LNCaP clone FGC (cell line): ENCODE measurements around the gene ULBP1.
A peak's percentile ranks its signal among the peaks of the same experiment; 100 is the strongest.
"Not testable (repeated sequence)": the region's sequence is repeated elsewhere in the genome, so short reads cannot be mapped to it uniquely, and the experiment has no call there.

Experiments
- DNase-seq: peaks from one replicate; pipeline ENCODE4 v3.0.0-alpha.2; 2011; ENCODE audit warnings: low read depth
- H3K4me3 ChIP-seq: 2 replicates; pipeline ENCODE4 v1.5.1; 2011; ENCODE audit warnings: mild to moderate bottlenecking, low read depth, low read length, control low read depth
- TF ChIP-seq, protein P1 (sequence below): IDR thresholded peaks from 2 replicates; pipeline ENCODE4 v1.5.1; 2012; ENCODE audit warnings: mild to moderate bottlenecking; ENCODE audit not compliant: control insufficient read depth, insufficient read depth; ENCODE audit errors: extremely low read depth

Gene ULBP1

DNA sequence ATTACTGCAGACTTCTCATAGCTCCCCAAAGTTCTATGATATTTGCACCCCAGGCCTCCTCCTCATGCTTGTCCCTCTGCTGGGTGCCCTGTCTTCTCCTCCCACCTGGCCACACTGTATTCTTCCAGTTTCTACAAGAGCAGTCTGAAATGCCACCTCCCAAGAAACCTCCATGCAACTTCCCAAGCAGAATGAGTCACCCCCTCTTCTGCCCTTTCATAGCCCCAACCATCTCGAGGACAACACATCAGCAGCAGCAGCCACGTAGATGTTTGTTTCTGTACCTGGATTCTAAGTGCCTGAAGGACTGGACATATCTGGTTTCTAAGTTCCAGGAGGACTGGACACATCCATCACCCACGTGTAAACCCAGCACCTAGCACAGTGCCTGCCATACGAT lies 28.5 kb upstream of the ULBP1 start:
- no peak for DNase-seq

DNA sequence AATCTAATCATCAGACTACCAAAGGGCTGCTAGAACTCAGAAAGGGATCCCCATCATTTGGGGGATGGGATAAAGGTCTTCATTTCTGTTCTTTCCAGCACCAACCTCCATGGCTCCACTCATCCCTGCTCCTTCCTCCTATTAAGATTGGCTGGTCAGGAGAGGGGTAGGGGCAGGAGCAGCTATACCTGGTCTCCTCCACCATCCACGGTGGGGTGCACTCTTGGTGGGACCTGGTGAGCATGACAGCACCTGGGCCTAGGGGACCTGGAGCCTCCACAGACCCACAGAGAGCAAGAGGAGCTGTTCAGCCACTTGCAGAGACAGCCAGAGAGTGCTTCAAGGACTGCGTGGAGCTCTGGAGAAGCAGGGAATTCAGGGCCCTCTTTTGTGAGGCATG lies 28.1 kb upstream of the ULBP1 start:
- H3K4me3 ChIP-seq, result no peak overlapping the region
- DNase-seq, result no peak
- TF ChIP-seq, protein P1, sequence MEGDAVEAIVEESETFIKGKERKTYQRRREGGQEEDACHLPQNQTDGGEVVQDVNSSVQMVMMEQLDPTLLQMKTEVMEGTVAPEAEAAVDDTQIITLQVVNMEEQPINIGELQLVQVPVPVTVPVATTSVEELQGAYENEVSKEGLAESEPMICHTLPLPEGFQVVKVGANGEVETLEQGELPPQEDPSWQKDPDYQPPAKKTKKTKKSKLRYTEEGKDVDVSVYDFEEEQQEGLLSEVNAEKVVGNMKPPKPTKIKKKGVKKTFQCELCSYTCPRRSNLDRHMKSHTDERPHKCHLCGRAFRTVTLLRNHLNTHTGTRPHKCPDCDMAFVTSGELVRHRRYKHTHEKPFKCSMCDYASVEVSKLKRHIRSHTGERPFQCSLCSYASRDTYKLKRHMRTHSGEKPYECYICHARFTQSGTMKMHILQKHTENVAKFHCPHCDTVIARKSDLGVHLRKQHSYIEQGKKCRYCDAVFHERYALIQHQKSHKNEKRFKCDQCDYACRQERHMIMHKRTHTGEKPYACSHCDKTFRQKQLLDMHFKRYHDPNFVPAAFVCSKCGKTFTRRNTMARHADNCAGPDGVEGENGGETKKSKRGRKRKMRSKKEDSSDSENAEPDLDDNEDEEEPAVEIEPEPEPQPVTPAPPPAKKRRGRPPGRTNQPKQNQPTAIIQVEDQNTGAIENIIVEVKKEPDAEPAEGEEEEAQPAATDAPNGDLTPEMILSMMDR, result no peak

More for the DNA sequence above, 28.5 kb upstream of the ULBP1 start:
- TF ChIP-seq, protein P1, result no peak
- no peak overlapping the region for H3K4me3 ChIP-seq

DNA sequence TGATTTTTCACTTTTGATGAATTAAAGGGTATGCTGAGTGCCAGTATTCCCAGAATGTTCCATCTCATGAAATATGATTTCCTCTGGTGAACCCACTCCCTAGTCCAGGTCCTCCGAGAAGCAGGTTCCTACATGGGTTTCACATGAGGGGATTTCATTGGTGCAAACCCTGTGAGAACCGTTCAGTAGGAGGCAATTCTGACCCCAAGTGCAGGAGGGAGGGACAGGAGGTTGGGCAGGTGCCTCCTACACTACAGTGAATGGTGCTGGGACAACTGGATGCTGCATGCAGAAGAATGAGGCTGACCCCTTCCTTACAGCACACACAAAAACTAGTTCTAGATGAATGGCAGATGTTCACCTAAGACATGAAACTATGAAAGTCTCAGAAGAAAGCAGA lies 27.0 kb upstream of the ULBP1 start:
- no peak for DNase-seq
- no peak overlapping the region for H3K4me3 ChIP-seq
- TF ChIP-seq, protein P1, result no peak

DNA sequence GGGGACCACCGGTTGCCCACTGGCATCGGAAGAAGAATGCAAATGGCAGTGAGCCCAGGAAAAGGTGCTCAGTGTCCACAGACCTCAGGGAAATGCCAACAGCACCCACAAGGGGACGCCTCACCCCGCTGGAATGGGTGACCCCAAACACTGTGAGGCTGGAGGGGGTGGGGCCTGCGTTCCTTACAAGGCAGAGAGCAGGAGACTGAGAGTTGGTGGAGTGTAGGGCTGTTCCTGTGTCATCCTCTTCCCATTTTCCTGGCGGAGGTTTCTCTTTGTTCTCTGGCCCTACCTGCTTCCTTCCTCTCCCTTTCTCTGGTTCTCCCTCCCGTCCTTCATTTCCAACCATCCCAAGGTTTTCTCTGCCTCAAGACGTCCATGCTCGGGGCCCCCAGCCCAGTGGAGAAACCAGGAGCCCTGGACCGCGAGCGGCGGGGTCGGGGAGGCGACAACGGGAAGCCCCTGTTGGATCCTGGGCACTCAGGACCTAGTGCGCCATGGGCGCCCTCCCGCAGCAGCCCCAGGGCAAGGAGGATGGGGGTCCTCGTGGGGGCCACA lies 25.7 kb upstream of the ULBP1 start:
- peak overlapping the region; percentile 41 for H3K4me3 ChIP-seq
- not testable (repeated sequence) for DNase-seq

DNA sequence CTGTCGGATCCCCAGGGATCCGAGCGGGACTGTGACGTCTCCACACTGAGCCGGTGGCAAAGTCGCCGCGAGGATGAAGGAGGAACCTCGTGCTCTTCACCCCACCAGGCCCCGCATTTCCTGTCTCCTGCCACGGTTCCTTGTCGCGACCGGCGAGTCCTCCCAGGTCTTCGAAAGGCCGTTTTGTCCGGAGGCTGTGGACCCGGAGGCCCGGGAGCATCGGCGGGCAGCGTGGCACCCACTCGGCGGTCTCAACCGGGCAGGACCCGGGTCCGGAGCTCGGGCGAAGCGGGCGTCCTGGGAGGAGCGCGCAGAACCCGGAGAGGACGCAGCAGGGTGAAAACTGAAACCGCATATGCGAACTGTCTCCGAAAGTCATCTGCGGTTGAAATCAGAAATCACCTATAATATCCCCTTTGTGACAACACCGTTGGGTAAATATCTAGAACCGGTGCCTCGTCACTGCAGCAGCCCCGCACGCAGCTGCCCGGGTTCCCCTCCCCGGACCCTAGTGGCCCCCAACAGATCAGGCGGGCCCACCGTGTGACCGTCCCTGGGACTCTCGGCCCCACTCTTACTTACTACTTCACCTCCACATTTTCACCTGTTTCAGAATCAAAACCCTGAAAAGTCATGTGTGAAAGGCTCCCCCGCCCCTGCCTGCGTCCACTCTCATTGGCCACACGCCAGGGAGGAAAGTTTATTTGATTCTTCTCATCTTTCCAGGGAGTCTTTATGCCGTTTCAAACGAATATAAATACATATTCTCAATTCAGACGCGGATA lies 25.0 kb upstream of the ULBP1 start:
- H3K4me3 ChIP-seq, result peak overlapping the region; percentile 41
- TF ChIP-seq, protein P1, result no peak
- DNase-seq, result no peak

DNA sequence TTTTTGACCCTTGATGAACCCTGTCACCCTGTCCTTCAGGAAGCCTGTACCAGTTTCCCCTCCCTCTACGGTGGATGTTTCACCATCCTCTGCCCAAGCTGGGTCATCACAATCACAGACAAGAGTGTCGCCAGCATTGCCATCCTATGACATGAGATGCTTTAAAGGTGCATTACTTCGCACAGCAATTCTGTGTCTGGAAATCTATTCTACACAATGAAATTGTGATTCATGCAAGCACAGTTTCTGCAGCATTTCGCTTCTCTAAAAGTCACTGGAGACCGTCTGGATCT lies 24.4 kb upstream of the ULBP1 start:
- DNase-seq, result no peak
- no peak overlapping the region for H3K4me3 ChIP-seq
- TF ChIP-seq, protein P1, result no peak

DNA sequence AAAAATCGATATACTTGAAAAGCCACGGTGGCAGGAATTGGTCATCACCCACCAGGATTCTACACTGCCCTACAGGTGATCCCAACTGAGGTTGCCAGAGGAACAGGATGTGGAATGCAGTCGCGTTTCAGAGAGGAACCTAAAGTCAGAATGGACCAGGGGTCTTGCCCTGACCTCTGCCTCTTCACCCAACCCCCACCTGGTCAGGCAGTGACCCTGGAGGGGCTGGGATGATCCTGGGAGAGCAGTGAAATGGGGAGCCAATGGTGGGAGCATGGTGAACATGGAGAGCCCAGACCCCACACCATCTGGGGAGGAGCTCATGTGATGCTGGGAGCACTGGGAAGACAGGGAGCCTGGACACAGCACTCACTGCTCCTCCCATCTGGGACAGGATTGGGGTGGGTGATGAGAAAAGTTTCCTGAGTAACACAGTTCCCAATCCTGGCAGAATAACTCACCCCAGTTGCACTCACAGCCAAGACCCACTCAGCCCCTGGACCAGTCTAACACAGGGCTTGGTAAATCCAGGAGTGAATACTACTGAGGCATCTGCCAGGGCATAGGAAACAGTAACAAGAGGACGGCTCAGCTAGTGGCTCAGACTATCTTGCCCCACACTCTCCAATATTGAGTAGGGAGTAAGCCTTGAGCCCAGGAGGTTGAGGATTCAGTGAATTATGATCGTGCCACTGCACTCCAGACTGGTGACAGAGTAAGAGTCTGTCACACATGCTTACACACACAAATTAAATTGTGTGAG lies 23.7 kb upstream of the ULBP1 start:
- no peak overlapping the region for H3K4me3 ChIP-seq
- TF ChIP-seq, protein P1, result no peak
- DNase-seq, result no peak
